Measurements from ENCODE around the gene ROGDI.
"Not testable (repeated sequence)": the region's sequence is repeated elsewhere in the genome, so short reads cannot be mapped to it uniquely, and the experiment has no call there.

Gene ROGDI

DNA sequence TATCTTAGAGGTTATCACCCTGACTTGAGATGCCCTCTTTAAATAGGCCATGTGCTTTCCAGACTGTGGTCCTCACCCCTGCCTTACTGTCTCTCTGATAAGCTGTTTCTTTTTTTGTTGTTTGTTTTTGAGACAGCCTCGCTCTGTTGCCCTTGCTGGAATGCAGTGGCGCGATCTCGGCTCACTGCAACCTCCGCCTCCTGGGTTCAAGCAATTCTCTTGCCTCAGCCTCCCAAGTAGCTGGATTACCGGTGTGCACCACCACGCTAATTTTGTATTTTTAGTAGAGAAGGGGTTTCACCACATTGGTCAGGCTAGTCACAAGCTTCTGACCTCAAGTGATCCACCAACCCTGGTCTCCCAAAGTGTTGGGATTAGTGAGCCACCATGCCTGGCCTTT, 13.5 kb downstream of the ROGDI start:
- DNase-seq (ENCODE audit: low spot score): no peak
- TF ChIP-seq, protein P1, sequence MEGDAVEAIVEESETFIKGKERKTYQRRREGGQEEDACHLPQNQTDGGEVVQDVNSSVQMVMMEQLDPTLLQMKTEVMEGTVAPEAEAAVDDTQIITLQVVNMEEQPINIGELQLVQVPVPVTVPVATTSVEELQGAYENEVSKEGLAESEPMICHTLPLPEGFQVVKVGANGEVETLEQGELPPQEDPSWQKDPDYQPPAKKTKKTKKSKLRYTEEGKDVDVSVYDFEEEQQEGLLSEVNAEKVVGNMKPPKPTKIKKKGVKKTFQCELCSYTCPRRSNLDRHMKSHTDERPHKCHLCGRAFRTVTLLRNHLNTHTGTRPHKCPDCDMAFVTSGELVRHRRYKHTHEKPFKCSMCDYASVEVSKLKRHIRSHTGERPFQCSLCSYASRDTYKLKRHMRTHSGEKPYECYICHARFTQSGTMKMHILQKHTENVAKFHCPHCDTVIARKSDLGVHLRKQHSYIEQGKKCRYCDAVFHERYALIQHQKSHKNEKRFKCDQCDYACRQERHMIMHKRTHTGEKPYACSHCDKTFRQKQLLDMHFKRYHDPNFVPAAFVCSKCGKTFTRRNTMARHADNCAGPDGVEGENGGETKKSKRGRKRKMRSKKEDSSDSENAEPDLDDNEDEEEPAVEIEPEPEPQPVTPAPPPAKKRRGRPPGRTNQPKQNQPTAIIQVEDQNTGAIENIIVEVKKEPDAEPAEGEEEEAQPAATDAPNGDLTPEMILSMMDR (IDR thresholded peaks at IDR 0.05; ENCODE audit: extremely low read depth, missing control alignments): no peak

DNA sequence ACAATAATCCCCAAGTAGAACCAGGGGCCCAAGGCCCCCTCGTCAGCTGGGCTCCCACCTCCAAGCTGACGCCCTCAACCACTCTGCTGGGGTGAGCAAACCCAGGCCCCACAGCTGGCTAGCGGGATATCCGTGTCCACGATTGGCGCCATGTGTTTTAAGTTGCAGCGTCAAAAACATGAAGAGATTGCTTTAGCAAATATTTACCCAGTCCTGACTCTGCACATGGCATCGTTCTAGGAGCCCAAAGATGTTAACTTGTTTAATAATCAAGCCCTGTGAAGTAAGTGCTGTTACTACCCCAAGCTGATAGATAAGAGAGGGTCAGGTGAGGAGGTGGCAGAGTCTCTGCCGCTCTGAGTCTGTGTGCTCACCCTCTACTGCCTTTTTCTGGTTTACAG, 13.9 kb downstream of the ROGDI start:
- TF ChIP-seq, protein P1 (IDR thresholded peaks at IDR 0.05; ENCODE audit: extremely low read depth, missing control alignments): no peak
- DNase-seq (ENCODE audit: low spot score): no peak

DNA sequence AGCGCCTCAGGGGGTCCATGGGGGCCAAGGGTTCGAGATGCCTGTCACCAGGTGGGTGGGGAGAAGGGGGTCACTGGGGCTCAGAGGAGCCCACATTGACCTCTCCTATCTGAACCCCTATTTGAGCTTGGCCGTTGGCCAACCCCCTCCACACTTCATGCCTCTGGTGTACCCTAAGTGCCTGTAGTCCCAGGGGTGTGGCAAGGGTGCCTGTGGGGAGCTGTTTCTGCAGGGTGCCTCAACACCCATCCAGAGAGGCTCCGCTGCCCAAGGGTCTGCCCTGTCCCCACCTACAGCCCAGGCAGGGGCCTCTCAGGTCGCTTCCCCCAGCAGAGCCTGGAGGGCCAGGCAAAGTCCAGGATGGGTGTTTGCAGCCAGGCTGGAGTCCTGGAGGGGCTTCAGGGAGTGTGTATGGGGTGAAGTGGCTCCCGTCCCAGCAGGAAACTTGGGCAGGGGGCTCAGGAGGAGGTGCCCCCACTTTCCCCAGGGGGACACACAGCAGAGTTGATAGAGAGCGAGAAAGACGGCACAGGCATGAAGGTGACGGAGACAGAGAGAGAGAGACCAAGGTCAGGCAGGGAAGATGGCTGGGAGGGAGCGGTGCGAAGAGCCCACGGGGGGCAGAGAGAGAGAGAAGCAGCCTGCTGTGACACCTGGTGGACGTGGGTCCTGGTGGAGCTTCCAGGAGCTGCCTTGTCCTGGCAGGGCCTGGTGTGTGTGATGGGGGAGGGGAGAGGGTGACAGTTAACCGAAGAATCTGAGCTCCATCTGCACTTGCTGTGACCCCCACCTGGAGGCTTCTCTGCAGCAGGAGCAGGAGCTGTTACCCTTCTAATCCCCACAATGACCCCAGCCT, 14.6 kb downstream of the ROGDI start, which contains the start of gene SEPTIN12:
Gene SEPTIN12 (minus strand): TSS at position 719 of the 856 bp plus-strand sequence. CDS start 700 bp downstream, at position 19.
- TF ChIP-seq, protein P1 (IDR thresholded peaks at IDR 0.05; ENCODE audit: extremely low read depth, missing control alignments): no peak
- no peak for DNase-seq (ENCODE audit: low spot score)

DNA sequence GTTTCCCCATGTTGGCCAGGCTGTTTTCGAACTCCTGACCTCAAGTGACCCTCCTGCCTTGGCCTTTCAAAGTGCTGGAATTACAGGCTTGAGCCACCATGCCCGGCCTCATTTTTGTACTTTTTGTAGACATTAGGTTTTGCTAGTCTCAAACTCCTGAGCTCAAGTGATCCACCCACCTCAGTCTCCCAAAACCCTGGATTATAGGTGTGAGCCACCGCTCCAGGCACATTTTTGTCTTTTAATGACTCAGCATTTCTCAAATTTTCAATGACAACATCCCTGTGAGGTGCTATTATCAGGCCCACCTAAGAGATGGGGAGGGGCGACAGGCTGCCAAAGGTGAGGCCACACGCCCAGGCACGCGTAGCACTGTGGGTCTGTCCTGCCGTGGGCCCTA, 15.4 kb downstream of the ROGDI start:
- TF ChIP-seq, protein P1 (IDR thresholded peaks at IDR 0.05; ENCODE audit: extremely low read depth, missing control alignments): no peak
- DNase-seq (ENCODE audit: low spot score): no peak

DNA sequence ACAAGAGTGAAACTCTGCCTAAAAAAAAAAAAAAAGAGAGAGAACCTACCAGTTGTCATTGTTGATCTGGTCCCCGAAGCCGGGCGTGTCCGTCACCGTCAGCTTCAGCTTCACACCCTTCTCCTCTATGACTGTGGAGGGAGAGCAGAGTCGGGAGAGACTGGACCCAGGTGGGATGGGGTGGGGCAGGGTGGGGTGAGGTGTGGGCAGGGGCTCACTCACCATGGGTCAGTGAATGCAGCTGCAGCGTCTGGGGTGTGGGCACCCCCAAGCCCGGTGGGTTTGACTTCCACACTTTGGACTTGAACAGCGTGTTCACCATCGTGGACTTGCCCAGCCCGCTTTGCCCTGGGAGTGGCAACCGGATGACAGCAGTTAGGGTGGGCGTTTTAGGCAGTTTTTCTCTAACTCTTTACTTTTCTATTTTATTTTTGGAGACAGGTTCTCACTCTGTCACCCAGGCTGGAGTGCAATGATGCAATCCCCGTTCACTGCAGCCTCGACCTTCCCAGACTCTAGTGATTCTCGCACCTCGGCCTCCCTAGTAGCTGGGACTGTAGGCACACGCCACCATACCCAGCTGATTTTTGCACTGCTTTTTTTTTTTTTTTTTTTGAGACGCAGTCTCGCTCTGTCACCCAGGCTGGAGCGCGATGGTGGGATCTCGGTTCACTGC, 16.5 kb downstream of the ROGDI start:
- no peak for DNase-seq (ENCODE audit: low spot score)
- TF ChIP-seq, protein P1 (IDR thresholded peaks at IDR 0.05; ENCODE audit: extremely low read depth, missing control alignments): no peak

DNA sequence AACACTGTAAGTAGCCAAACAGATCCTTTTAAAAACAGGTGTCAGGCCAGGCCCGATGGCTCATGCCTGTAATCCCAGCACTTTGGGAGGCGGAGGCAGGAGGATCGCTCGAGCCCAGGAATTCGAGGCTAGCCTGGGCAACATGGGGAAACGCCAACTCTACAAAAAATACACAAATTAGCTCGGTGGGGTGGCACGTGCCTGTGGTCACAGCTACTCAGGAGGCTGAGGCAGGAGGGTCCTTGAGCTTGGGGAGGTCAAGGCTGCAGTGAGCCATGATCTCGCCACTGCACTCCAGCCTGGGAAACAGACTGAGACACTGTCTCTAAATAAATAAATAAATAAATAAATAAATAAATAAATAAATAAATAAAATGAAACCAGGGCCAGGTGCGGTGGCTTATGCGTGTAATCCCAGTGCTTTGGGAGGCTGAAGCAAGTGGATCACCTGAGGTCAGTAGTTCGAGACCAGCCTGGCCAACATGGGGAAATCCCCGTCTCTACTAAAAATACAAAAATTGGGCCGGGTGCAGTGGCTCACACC, 17.9 kb downstream of the ROGDI start:
- not testable (repeated sequence) for DNase-seq (ENCODE audit: low spot score)

DNA sequence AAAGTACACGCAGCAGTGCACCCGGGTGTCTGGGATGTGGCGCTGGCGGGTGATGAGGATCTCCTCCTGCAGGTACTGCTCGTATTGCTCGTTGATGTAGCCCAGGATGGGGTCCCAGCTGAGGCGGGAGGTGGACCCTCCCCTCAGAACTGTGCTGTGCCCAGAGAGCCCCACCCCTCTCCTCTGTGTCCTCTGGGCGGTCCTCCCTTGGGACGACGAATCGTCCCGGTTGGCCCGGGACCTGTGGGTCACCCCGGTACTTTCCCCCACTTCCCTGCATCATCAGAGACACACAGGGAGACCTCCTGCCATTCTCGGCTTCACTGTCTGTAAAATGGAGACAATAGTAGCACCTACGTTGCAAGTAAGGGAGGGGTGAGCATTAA, 18.5 kb downstream of the ROGDI start:
- DNase-seq (ENCODE audit: low spot score): no peak
- TF ChIP-seq, protein P1 (IDR thresholded peaks at IDR 0.05; ENCODE audit: extremely low read depth, missing control alignments): no peak
